SH-SY5Y (cell line): Measurements from ENCODE around the gene RIBC2.

Experiments used
- GATA2 ChIP-seq: IDR thresholded peaks from 2 replicates; pipeline ENCODE4 v1.6.1; 2011; ENCODE audit warnings: mild to moderate bottlenecking, low read depth, low read length
- GATA3 ChIP-seq: IDR thresholded peaks from 2 replicates; pipeline ENCODE4 v1.6.1; 2011; ENCODE audit warnings: low read depth, mild to moderate bottlenecking, low read length, moderate library complexity

DNA sequence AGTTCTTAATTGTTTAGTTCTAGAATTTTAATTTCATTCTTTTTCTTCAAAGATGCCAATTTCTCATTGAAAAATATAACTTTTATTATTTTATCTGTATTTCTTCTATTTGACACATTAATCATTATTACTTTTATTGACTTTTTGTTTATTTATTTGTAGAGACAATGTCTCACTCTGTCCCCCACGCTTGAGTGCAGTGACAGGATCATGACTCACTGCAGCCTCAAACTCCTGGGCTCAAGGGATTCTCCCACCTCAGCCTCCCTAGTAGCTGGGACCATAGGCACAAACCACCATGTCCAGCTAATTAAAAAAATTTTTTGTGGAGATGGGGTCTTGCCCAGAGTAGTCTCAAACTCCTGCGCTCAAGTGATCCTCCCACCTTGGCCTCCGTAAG, 58.9 kb downstream of the RIBC2 start:
- TF ChIP-seq GATA2 (no peak), GATA3 (no peak)
